Upper lobe of left lung (tissue), 4 donors: ENCODE measurements around the gene QRFP.

Source experiments
- POLR2A ChIP-seq, 4 donors: fragments of 450-650 bp; IDR thresholded peaks; one replicate each; pipeline ENCODE4 v1.5.1; 2016 to 2017; ENCODE audit warnings: antibody characterized with exemption in 4 of 4, mild to moderate bottlenecking in 2 of 4
- POLR2AphosphoS5 ChIP-seq, 2 donors: sonication (generic); formaldehyde crosslinking; IDR thresholded peaks; one replicate each; pipeline ENCODE4 v1.5.1; 2017; ENCODE audit warnings: antibody characterized with exemption in 2 of 2
- TF ChIP-seq, protein P1 (sequence below), 6 experiments: fragments of 450-650 bp in 4 of 6; fragments of 200-600 bp in 2 of 6; sonication (generic) in 2 of 6; IDR thresholded peaks; one replicate each; pipeline ENCODE4 v1.5.1; 2016 to 2019; ENCODE audit warnings: antibody characterized with exemption in 6 of 6

DNA sequence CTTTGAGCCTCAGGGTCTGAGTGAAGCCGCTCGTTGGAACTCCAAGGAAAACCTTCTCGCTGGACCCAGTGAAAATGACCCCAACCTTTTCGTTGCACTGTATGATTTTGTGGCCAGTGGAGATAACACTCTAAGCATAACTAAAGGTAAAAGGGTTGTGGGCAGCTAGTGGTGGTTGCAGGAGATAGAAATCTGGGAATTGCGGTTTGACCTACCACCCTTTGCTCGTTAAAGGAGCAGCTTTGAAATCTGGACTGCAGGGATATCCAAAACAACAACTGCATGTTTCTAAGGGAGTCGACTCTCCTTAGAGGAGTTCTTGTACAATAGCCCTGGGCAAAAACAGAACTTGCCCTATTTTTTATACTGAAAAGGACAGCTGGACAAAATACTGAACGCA lies 42.5 kb downstream of the QRFP start:
- TF ChIP-seq, protein P1, sequence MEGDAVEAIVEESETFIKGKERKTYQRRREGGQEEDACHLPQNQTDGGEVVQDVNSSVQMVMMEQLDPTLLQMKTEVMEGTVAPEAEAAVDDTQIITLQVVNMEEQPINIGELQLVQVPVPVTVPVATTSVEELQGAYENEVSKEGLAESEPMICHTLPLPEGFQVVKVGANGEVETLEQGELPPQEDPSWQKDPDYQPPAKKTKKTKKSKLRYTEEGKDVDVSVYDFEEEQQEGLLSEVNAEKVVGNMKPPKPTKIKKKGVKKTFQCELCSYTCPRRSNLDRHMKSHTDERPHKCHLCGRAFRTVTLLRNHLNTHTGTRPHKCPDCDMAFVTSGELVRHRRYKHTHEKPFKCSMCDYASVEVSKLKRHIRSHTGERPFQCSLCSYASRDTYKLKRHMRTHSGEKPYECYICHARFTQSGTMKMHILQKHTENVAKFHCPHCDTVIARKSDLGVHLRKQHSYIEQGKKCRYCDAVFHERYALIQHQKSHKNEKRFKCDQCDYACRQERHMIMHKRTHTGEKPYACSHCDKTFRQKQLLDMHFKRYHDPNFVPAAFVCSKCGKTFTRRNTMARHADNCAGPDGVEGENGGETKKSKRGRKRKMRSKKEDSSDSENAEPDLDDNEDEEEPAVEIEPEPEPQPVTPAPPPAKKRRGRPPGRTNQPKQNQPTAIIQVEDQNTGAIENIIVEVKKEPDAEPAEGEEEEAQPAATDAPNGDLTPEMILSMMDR (IDR thresholded peaks at IDR 0.05): no peak
- TF ChIP-seq POLR2AphosphoS5 (IDR thresholded peaks at IDR 0.05) (no peak), POLR2A (IDR thresholded peaks at IDR 0.05) (no peak)
